ENCODE results near the gene DOK6.

DOK6 gene

GRCh38 chr18:69895066-69896047 lies 494.7 kb downstream of the DOK6 start:
- H3K27me3 ChIP-seq (ENCODE audit: control insufficient read depth in 3 of 3, insufficient read depth in 3 of 3, low read depth in 1 of 3, low read length in 3 of 3), result no peaks in the 10 kb centered on the region
- no peak overlapping the region for H3K18ac ChIP-seq (ENCODE audit: low read length)
- H3K79me1 ChIP-seq (ENCODE audit: low read depth, low read length), result no peaks in the 10 kb centered on the region
- H4K91ac ChIP-seq (ENCODE audit: low read depth, low read length, poor library complexity), result no peak overlapping the region
- DNase-seq (ENCODE audit: low spot score), result no peak
- H2AFZ ChIP-seq (ENCODE audit: low read length), result no peak overlapping the region
- no peak overlapping the region for H3K23ac ChIP-seq (ENCODE audit: low read depth, low read length, poor library complexity)
- H3K9ac ChIP-seq (ENCODE audit: low read depth, low read length, poor library complexity), result no peak overlapping the region
- no peaks in the 10 kb centered on the region for H3K9me3 ChIP-seq (replicated peaks in 1 of 2; ENCODE audit: control insufficient read depth in 2 of 2, insufficient read depth in 1 of 2, low read depth in 1 of 2, low read length in 2 of 2)
- H2BK120ac ChIP-seq (ENCODE audit: low read depth, low read length), result no peak overlapping the region
- H2BK5ac ChIP-seq (ENCODE audit: low read length), result no peak overlapping the region
- WGBS, 2 donors (ENCODE audit: extremely low coverage in 2 of 2, insufficient read length in 2 of 2, insufficient replicate concordance in 1 of 2), result no CpG with 5 or more reads among the region's 19 CpGs
- H3K14ac ChIP-seq (ENCODE audit: low read length), result no peak overlapping the region
- no peak overlapping the region for H3K4me3 ChIP-seq (ENCODE audit: low read length in 2 of 2)
- no peaks in the 10 kb centered on the region for H3K4me1 ChIP-seq (ENCODE audit: control insufficient read depth in 2 of 2, insufficient read depth in 1 of 2, low read depth in 1 of 2, low read length in 2 of 2)
- H2AK5ac ChIP-seq (ENCODE audit: low read depth, low read length), result no peak overlapping the region
- no peak overlapping the region for H3K4ac ChIP-seq (ENCODE audit: low read length)
- H2BK12ac ChIP-seq (ENCODE audit: low read length), result no peak overlapping the region
- no peak overlapping the region for H4K8ac ChIP-seq (ENCODE audit: low read depth, low read length)
- no peak overlapping the region for H3K27ac ChIP-seq (replicated peaks; ENCODE audit: low read length)
- no peak overlapping the region for H3K4me2 ChIP-seq (ENCODE audit: insufficient read depth, low read length, poor library complexity, severe bottlenecking)
- no peaks in the 10 kb centered on the region for H3K36me3 ChIP-seq (replicated peaks in 1 of 2; ENCODE audit: control insufficient read depth in 2 of 2, insufficient read depth in 2 of 2, low read length in 2 of 2)
- H2BK15ac ChIP-seq (ENCODE audit: low read length), result no peak overlapping the region

- no peak overlapping the region for H2BK5ac ChIP-seq (ENCODE audit: low read length)
- no peak overlapping the region for H3K4ac ChIP-seq (ENCODE audit: low read length)
- no peak overlapping the region for H2BK15ac ChIP-seq (ENCODE audit: low read length)
- H3K79me1 ChIP-seq (ENCODE audit: low read depth, low read length), result no peaks in the 10 kb centered on the region
- H3K4me3 ChIP-seq (ENCODE audit: low read length in 2 of 2), result no peak overlapping the region
- H3K4me1 ChIP-seq (ENCODE audit: control insufficient read depth in 2 of 2, insufficient read depth in 1 of 2, low read depth in 1 of 2, low read length in 2 of 2), result no peaks in the 10 kb centered on the region
- H3K27me3 ChIP-seq (ENCODE audit: control insufficient read depth in 3 of 3, insufficient read depth in 3 of 3, low read depth in 1 of 3, low read length in 3 of 3), result no peaks in the 10 kb centered on the region
- H3K9ac ChIP-seq (ENCODE audit: low read depth, low read length, poor library complexity), result no peak overlapping the region
- no peak overlapping the region for H2AK5ac ChIP-seq (ENCODE audit: low read depth, low read length)
- H4K8ac ChIP-seq (ENCODE audit: low read depth, low read length), result no peak overlapping the region
- no peak overlapping the region for H2AFZ ChIP-seq (ENCODE audit: low read length)
- no peak overlapping the region for H3K23ac ChIP-seq (ENCODE audit: low read depth, low read length, poor library complexity)
- H3K27ac ChIP-seq (replicated peaks; ENCODE audit: low read length), result no peak overlapping the region
- H2BK12ac ChIP-seq (ENCODE audit: low read length), result no peak overlapping the region
- no peak overlapping the region for H3K14ac ChIP-seq (ENCODE audit: low read length)
- H3K4me2 ChIP-seq (ENCODE audit: insufficient read depth, low read length, poor library complexity, severe bottlenecking), result no peak overlapping the region
- H4K91ac ChIP-seq (ENCODE audit: low read depth, low read length, poor library complexity), result no peak overlapping the region
- no peak overlapping the region for H2BK120ac ChIP-seq (ENCODE audit: low read depth, low read length)
- no peak overlapping the region for H3K18ac ChIP-seq (ENCODE audit: low read length)
- no CpG with 5 or more reads among the region's 7 CpGs for WGBS, 2 donors (ENCODE audit: extremely low coverage in 2 of 2, insufficient read length in 2 of 2, insufficient replicate concordance in 1 of 2)
- H3K36me3 ChIP-seq (replicated peaks in 1 of 2; ENCODE audit: control insufficient read depth in 2 of 2, insufficient read depth in 2 of 2, low read length in 2 of 2), result no peaks in the 10 kb centered on the region
- DNase-seq (ENCODE audit: low spot score), result no peak
- no peaks in the 10 kb centered on the region for H3K9me3 ChIP-seq (replicated peaks in 1 of 2; ENCODE audit: control insufficient read depth in 2 of 2, insufficient read depth in 1 of 2, low read depth in 1 of 2, low read length in 2 of 2)
Measured at GRCh38 chr18:69897397-69898108, 496.9 kb downstream of the DOK6 start.

- Histone ChIP-seq H2BK12ac (ENCODE audit: low read length) (no peak overlapping the region), H2BK5ac (ENCODE audit: low read length) (no peak overlapping the region), H2BK15ac (ENCODE audit: low read length) (no peak overlapping the region), H3K23ac (ENCODE audit: low read depth, low read length, poor library complexity) (no peak overlapping the region), H2AFZ (ENCODE audit: low read length) (peak overlapping the region; percentile 24), H4K8ac (ENCODE audit: low read depth, low read length) (no peak overlapping the region), H3K79me1 (ENCODE audit: low read depth, low read length) (no peaks in the 10 kb centered on the region), H3K9ac (ENCODE audit: low read depth, low read length, poor library complexity) (no peak overlapping the region), H3K18ac (ENCODE audit: low read length) (no peak overlapping the region), H3K27ac (replicated peaks; ENCODE audit: low read length) (no peak overlapping the region), H3K4me2 (ENCODE audit: insufficient read depth, low read length, poor library complexity, severe bottlenecking) (no peak overlapping the region), H4K91ac (ENCODE audit: low read depth, low read length, poor library complexity) (no peak overlapping the region), H2AK5ac (ENCODE audit: low read depth, low read length) (no peak overlapping the region), H3K4me1 (ENCODE audit: control insufficient read depth in 2 of 2, insufficient read depth in 1 of 2, low read depth in 1 of 2, low read length in 2 of 2) (no peaks in the 10 kb centered on the region), H3K14ac (ENCODE audit: low read length) (no peak overlapping the region), H3K4ac (ENCODE audit: low read length) (no peak overlapping the region), H2BK120ac (ENCODE audit: low read depth, low read length) (no peak overlapping the region), H3K36me3 (replicated peaks in 1 of 2; ENCODE audit: control insufficient read depth in 2 of 2, insufficient read depth in 2 of 2, low read length in 2 of 2) (no peaks in the 10 kb centered on the region), H3K27me3 (ENCODE audit: control insufficient read depth in 3 of 3, insufficient read depth in 3 of 3, low read depth in 1 of 3, low read length in 3 of 3) (no peaks in the 10 kb centered on the region), H3K4me3 (ENCODE audit: low read length in 2 of 2) (no peak overlapping the region), H3K9me3 (replicated peaks in 1 of 2; ENCODE audit: control insufficient read depth in 2 of 2, insufficient read depth in 1 of 2, low read depth in 1 of 2, low read length in 2 of 2) (no peaks in the 10 kb centered on the region)
- no CpG with 5 or more reads among the region's 11 CpGs for WGBS, 2 donors (ENCODE audit: extremely low coverage in 2 of 2, insufficient read length in 2 of 2, insufficient replicate concordance in 1 of 2)
- DNase-seq (ENCODE audit: low spot score), result no peak
Measured at GRCh38 chr18:69898241-69898861, 497.7 kb downstream of the DOK6 start.
